K562 (cell line): Measurements from ENCODE around the gene HSPA6.
"Not testable (repeated sequence)": the region's sequence is repeated elsewhere in the genome, so short reads cannot be mapped to it uniquely, and the experiment has no call there.

Experiments used
- CBX3 ChIP-seq, 2 experiments: IDR thresholded peaks; 1 replicate in 1 of 2; 2 replicates in 1 of 2; pipeline ENCODE4 v1.6.1; 2012; ENCODE audit warnings: inconsistent platforms in 2 of 2, low read length in 2 of 2, borderline replicate concordance in 1 of 2, control low read depth in 1 of 2
- ELK1 ChIP-seq: sonication (generic); formaldehyde crosslinking; IDR thresholded peaks from 2 replicates; pipeline ENCODE4 v1.8.1; 2022; ENCODE audit warnings: missing genetic modification reagents
- HNRNPK ChIP-seq: fragments of 200-400 bp; formaldehyde crosslinking; IDR thresholded peaks from one replicate; pipeline ENCODE4 v1.6.1; 2018; ENCODE audit warnings: mild to moderate bottlenecking, low read depth, low read length; ENCODE audit not compliant: poor library complexity, severe bottlenecking
- JUN ChIP-seq, 2 experiments: sonication (generic) in 1 of 2; formaldehyde crosslinking in 1 of 2; IDR thresholded peaks; 2 replicates each; pipeline versions ENCODE4 v1.6.1 to v1.8.0; 2012 to 2022; ENCODE audit warnings: borderline replicate concordance in 2 of 2, mild to moderate bottlenecking in 2 of 2, improper control_type of control experiment in 1 of 2, low read depth in 1 of 2, low read length in 1 of 2, missing genetic modification reagents in 1 of 2
- KLF16 ChIP-seq: IDR thresholded peaks from 2 replicates; pipeline ENCODE4 v1.6.1; 2016; ENCODE audit warnings: antibody characterized with exemption
- MEIS2 ChIP-seq: fragments of 450-650 bp; IDR thresholded peaks from 2 replicates; pipeline ENCODE4 v1.6.1; 2014; ENCODE audit warnings: mild to moderate bottlenecking; ENCODE audit not compliant: partially characterized antibody
- NFIC ChIP-seq: fragments of 450-650 bp; IDR thresholded peaks from 2 replicates; pipeline ENCODE4 v1.6.1; 2017; ENCODE audit warnings: mild to moderate bottlenecking, inconsistent platforms
- NR2C1 ChIP-seq, 2 experiments: fragments of 450-650 bp; IDR thresholded peaks; 2 replicates each; pipeline ENCODE4 v1.6.1; 2017; ENCODE audit warnings: mild to moderate bottlenecking in 2 of 2, antibody characterized with exemption in 1 of 2, inconsistent platforms in 1 of 2, missing compliant biosample characterization in 1 of 2, missing genetic modification characterization in 1 of 2
- RB1 ChIP-seq: fragments of 450-650 bp; IDR thresholded peaks from 2 replicates; pipeline ENCODE4 v1.6.1; 2017; ENCODE audit warnings: low read depth, mild to moderate bottlenecking

DNA sequence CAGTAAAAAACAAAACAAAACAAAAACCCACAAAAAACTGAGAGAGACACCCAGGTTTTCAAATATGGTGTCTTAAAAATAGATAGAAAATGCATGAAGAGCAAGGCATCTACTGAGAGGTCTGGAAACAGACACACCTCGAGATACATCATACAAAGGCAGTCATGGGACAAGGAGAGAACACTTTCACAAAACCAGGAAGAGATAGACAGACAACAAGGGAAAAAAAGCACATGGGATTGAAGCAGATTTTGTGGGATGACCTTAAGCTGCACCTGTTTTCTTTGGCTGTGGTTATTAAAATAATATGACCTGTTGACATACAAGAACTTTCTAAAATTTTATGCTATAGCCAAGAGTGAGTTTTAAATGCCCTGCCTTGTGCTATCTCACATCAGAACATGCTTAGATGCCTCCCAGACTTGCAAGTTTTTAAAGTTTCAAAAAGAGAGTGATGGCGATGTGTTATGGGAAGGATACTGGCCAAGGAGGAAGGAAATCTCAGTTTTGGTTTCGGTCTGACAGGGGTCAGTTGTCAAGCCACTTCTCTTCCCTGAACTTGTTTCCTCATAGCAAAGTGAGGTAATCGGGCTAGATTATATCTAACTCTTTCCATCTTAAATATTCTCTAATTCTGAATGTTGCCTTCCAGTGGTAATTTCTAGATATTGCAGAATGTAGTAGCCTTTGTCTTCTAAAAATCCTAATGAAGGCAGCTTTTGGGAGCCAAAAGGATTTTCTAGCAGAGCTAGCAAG lies 36.8 kb downstream of the HSPA6 start:
- not testable (repeated sequence) for TF ChIP-seq HNRNPK; NR2C1 (IDR thresholded peaks at IDR 0.05); NFIC; JUN (CRISPR knock-in tag; IDR thresholded peaks at IDR 0.05; ENCODE audit: borderline replicate concordance); KLF16; RB1; ELK1; CBX3 (IDR thresholded peaks at IDR 0.05; ENCODE audit: borderline replicate concordance in 1 of 2, low read length in 2 of 2)
- TF ChIP-seq NR2C1 (tag; IDR thresholded peaks at IDR 0.05) (peak; percentile 72), MEIS2 (peak; percentile 32), JUN (IDR thresholded peaks at IDR 0.05; ENCODE audit: borderline replicate concordance, low read depth, low read length) (peak; percentile 54; the same call in 1 of the 2 replicates)
